GM18873 (cell line): Measurements from ENCODE around the gene LNP1.
"Not testable (repeated sequence)": the region's sequence is repeated elsewhere in the genome, so short reads cannot be mapped to it uniquely, and the experiment has no call there.

Source experiments
- ATAC-seq: cut with Tn5 transposase; IDR thresholded peaks from one replicate; pipeline ENCODE4 v1.9.1; 2021; ENCODE audit warnings: mild to moderate bottlenecking, moderate library complexity, moderate number of reproducible peaks; ENCODE audit not compliant: unreplicated experiment, low FRiP score

The LNP1 gene

GRCh38 chr3:100400780-100401673 is at the start of gene LNP1, which contains the start of gene TOMM70:
TSS of gene LNP1 (plus strand) at chr3:100401539. CDS start at chr3:100429730, 28,191 bp downstream.
TSS of gene TOMM70 (minus strand) at chr3:100401089. CDS start at chr3:100400949, 140 bp downstream.
- peak; percentile 89 for ATAC-seq

- not testable (repeated sequence) for ATAC-seq
Observed at GRCh38 chr3:100351770-100352169, 49.6 kb upstream of the LNP1 start.

GRCh38 chr3:100352296-100353231 is 48.8 kb upstream of the LNP1 start:
- no peak for ATAC-seq

- no peak for ATAC-seq
Observed at GRCh38 chr3:100354850-100355249, 46.5 kb upstream of the LNP1 start.

GRCh38 chr3:100358413-100358812 is 42.9 kb upstream of the LNP1 start:
- ATAC-seq, result no peak

- ATAC-seq, result no peak
Observed at GRCh38 chr3:100359035-100359434, 42.3 kb upstream of the LNP1 start.

- ATAC-seq, result no peak
Observed at GRCh38 chr3:100360757-100361496, 40.4 kb upstream of the LNP1 start.

- ATAC-seq, result no peak
Observed at GRCh38 chr3:100361897-100362296, 39.4 kb upstream of the LNP1 start.

GRCh38 chr3:100364421-100364820 is 36.9 kb upstream of the LNP1 start:
- no peak for ATAC-seq

GRCh38 chr3:100366424-100366823 is 34.9 kb upstream of the LNP1 start:
- no peak for ATAC-seq

- ATAC-seq, result no peak
Observed at GRCh38 chr3:100368441-100368840, 32.9 kb upstream of the LNP1 start.

- ATAC-seq, result no peak
Observed at GRCh38 chr3:100370756-100371155, 30.6 kb upstream of the LNP1 start.

- no peak for ATAC-seq
Observed at GRCh38 chr3:100374521-100374920, 26.8 kb upstream of the LNP1 start.

- ATAC-seq, result no peak
Observed at GRCh38 chr3:100376301-100376700, 25.0 kb upstream of the LNP1 start.

- ATAC-seq, result no peak
Observed at GRCh38 chr3:100384733-100385525, 16.4 kb upstream of the LNP1 start.

GRCh38 chr3:100386437-100387074 is 14.8 kb upstream of the LNP1 start:
- no peak for ATAC-seq

GRCh38 chr3:100389025-100389424 is 12.3 kb upstream of the LNP1 start:
- no peak for ATAC-seq

GRCh38 chr3:100395679-100396431 is 5.5 kb upstream of the LNP1 start:
- no peak for ATAC-seq
